ENCODE measurements around the gene RAPGEF4. TPM values are rescaled to one million over a fixed set of nuclear protein-coding genes. Genes with fewer than 3 reads are reported as not detected.

RAPGEF4 gene
- total RNA-seq, 4 donors from 2014 or later = 2.8 to 73.4 (median 6.9) TPM

- no peaks in the 10 kb centered on the region for H3K27me3 ChIP-seq
- H3K36me3 ChIP-seq = no peaks in the 10 kb centered on the region
- no peaks in the 10 kb centered on the region for H3K9me3 ChIP-seq
- H3K4me1 ChIP-seq = no peaks in the 10 kb centered on the region
- no peak for DNase-seq
- no peak for TF ChIP-seq POLR2A (IDR thresholded peaks at IDR 0.05)
- TF ChIP-seq, protein P1, sequence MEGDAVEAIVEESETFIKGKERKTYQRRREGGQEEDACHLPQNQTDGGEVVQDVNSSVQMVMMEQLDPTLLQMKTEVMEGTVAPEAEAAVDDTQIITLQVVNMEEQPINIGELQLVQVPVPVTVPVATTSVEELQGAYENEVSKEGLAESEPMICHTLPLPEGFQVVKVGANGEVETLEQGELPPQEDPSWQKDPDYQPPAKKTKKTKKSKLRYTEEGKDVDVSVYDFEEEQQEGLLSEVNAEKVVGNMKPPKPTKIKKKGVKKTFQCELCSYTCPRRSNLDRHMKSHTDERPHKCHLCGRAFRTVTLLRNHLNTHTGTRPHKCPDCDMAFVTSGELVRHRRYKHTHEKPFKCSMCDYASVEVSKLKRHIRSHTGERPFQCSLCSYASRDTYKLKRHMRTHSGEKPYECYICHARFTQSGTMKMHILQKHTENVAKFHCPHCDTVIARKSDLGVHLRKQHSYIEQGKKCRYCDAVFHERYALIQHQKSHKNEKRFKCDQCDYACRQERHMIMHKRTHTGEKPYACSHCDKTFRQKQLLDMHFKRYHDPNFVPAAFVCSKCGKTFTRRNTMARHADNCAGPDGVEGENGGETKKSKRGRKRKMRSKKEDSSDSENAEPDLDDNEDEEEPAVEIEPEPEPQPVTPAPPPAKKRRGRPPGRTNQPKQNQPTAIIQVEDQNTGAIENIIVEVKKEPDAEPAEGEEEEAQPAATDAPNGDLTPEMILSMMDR (IDR thresholded peaks at IDR 0.05) = no peak
- H3K4me3 ChIP-seq = no peak overlapping the region
- no peak overlapping the region for H3K27ac ChIP-seq
These were observed 81.8 kb downstream of the RAPGEF4 start for GRCh38 chr2:172817411-172817810.

DNA sequence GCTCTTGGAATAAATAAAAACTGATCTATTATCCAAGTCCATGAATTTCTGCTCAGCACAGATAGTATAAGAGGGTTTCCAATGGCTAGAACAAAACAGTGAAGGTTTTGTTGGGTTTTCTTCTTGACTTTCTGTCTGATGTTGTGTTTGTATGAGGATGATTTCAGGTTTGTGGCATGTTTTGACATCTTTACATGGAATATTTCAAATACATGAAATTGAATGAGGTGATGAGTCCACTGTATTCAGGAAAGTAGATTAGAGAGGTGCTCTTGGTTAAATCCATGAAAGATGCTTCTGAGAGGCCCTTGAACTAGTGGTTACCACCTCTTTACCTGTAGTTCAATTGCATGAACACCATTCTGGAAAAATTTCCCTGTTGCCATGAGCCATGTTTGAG, 84.3 kb downstream of the RAPGEF4 start:
- TF ChIP-seq, protein P1 (IDR thresholded peaks at IDR 0.05) = no peak
- no peak for TF ChIP-seq POLR2A (IDR thresholded peaks at IDR 0.05)
- Histone ChIP-seq H3K4me1 (no peaks in the 10 kb centered on the region), H3K27ac (no peak overlapping the region), H3K4me3 (no peak overlapping the region), H3K9me3 (no peaks in the 10 kb centered on the region), H3K27me3 (no peaks in the 10 kb centered on the region), H3K36me3 (no peaks in the 10 kb centered on the region)
- no peak for DNase-seq

- TF ChIP-seq, protein P1 (IDR thresholded peaks at IDR 0.05) = no peak
- TF ChIP-seq POLR2A (IDR thresholded peaks at IDR 0.05) = no peak
- Histone ChIP-seq H3K27me3 (no peaks in the 10 kb centered on the region), H3K9me3 (no peaks in the 10 kb centered on the region), H3K36me3 (no peaks in the 10 kb centered on the region), H3K4me1 (no peaks in the 10 kb centered on the region), H3K27ac (peak overlapping the region in 1 of 4 donors; percentile 5), H3K4me3 (peak overlapping the region in 1 of 4 donors; percentile 10)
- DNase-seq = no peak
These were observed 86.0 kb downstream of the RAPGEF4 start for GRCh38 chr2:172821370-172822338.

DNA sequence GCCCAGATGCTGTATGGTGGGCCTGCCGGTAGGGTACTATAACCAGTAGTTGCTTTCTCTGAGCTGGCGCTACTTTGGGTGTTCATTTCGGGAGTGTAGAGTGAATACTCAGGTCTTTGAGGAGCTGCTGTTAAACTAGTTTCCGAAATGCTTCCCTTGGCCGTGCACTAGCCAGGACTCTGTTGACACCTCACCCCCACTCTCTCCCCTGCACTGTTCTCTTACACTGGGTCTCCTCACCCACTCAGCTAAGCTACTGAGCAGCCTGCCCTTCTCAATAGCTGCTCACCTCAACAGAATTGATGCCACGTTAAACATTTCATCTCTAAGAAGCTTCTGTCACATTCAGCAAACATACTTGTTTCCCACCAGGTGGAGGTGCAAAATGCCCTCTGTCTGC, 86.9 kb downstream of the RAPGEF4 start:
- no peak for DNase-seq

GRCh38 chr2:172823261-172823850, 87.7 kb downstream of the RAPGEF4 start:
- no peak overlapping the region for H3K4me3 ChIP-seq
- no peaks in the 10 kb centered on the region for H3K4me1 ChIP-seq
- peak overlapping the region in 1 of 4 donors; percentile 25 for H3K27ac ChIP-seq
- H3K9me3 ChIP-seq = no peaks in the 10 kb centered on the region
- TF ChIP-seq POLR2A (IDR thresholded peaks at IDR 0.05) = no peak
- H3K27me3 ChIP-seq = no peaks in the 10 kb centered on the region
- no peak for DNase-seq
- no peaks in the 10 kb centered on the region for H3K36me3 ChIP-seq

More for the DNA sequence above, 86.9 kb downstream of the RAPGEF4 start:
- no peaks in the 10 kb centered on the region for H3K4me1 ChIP-seq
- no peak for TF ChIP-seq POLR2A (IDR thresholded peaks at IDR 0.05)
- TF ChIP-seq, protein P1 (IDR thresholded peaks at IDR 0.05) = no peak
- peak overlapping the region in 1 of 4 donors; percentile 10 for H3K4me3 ChIP-seq
- H3K9me3 ChIP-seq = no peaks in the 10 kb centered on the region
- H3K36me3 ChIP-seq = no peaks in the 10 kb centered on the region
- peak overlapping the region in 1 of 4 donors; percentile 25 for H3K27ac ChIP-seq
- H3K27me3 ChIP-seq = no peaks in the 10 kb centered on the region

GRCh38 chr2:172826522-172826921, 90.9 kb downstream of the RAPGEF4 start:
- DNase-seq = no peak
- TF ChIP-seq, protein P1 (IDR thresholded peaks at IDR 0.05) = no peak
- TF ChIP-seq POLR2A (IDR thresholded peaks at IDR 0.05) = no peak
- Histone ChIP-seq H3K27ac (no peak overlapping the region), H3K36me3 (no peaks in the 10 kb centered on the region), H3K9me3 (no peaks in the 10 kb centered on the region), H3K4me3 (no peak overlapping the region), H3K27me3 (no peaks in the 10 kb centered on the region), H3K4me1 (no peaks in the 10 kb centered on the region)

Data from Peyer's patch (tissue), 4 donors.